ENCODE results near the gene SCARB1. TPM values are rescaled to one million over a fixed set of nuclear protein-coding genes. Genes with fewer than 3 reads are reported as not detected.

Gene SCARB1
- total and polyA plus RNA-seq, 2 of the 13 experiments (the other 11 are each of a cell fraction or from before 2014, with no cell fraction given) = 63.4 to 160 TPM

GRCh38 chr12:124764870-124765580 lies 98.6 kb downstream of the SCARB1 start (continued):
- TF ChIP-seq ZEB1 (IDR thresholded peaks at IDR 0.05; ENCODE audit: insufficient replicate concordance, low read depth) = no peak
- no peak for TF ChIP-seq ZBTB33 (CRISPR knock-in tag; IDR thresholded peaks at IDR 0.05)

GRCh38 chr12:124764451-124764850 lies 99.2 kb downstream of the SCARB1 start:
- FAIRE-seq (peak; percentile 53), DNase-seq (ENCODE audit: low spot score) (no peak)
- POLR2A ChIA-PET = no interaction called here

More at GRCh38 chr12:124764451-124764850, 99.2 kb downstream of the SCARB1 start:
- TF ChIP-seq PAXIP1 (CRISPR knock-in tag; conservative IDR thresholded peaks at IDR 0.05) (no peak), ZNF296 (CRISPR knock-in tag; conservative IDR thresholded peaks at IDR 0.05) (no peak), NR2F2 (IDR thresholded peaks at IDR 0.05; ENCODE audit: borderline replicate concordance, low read depth) (no peak), SRSF1 (optimal IDR thresholded peaks at IDR 0.05; ENCODE audit: low read depth, low read length) (no peak), STAG1 (CRISPR knock-in tag; IDR thresholded peaks at IDR 0.05) (peak; percentile 34), ZNF12 (CRISPR knock-in tag; IDR thresholded peaks at IDR 0.05) (no peak), ZNF253 (CRISPR knock-in tag; IDR thresholded peaks at IDR 0.05; ENCODE audit: borderline replicate concordance) (no peak), ETV6 (CRISPR knock-in tag; conservative IDR thresholded peaks at IDR 0.05) (no peak), ZIK1 (CRISPR knock-in tag; IDR thresholded peaks at IDR 0.05; ENCODE audit: borderline replicate concordance, low read depth) (no peak), ZNF275 (CRISPR knock-in tag; IDR thresholded peaks at IDR 0.05; ENCODE audit: borderline replicate concordance) (no peak), CTCF (CRISPR knock-in tag; IDR thresholded peaks at IDR 0.05) (peak; percentile 57), ZZZ3 (CRISPR knock-in tag; IDR thresholded peaks at IDR 0.05; ENCODE audit: borderline replicate concordance) (no peak)
- no peak overlapping the region for H3K4me2 ChIP-seq (ENCODE audit: low read depth, low read length)
- H3K79me2 ChIP-seq (ENCODE audit: insufficient read depth, low read length) = no peaks in the 10 kb centered on the region
- H3K4me3 ChIP-seq (replicated peaks in 1 of 3; ENCODE audit: insufficient read depth in 1 of 3, low read depth in 2 of 3, low read length in 3 of 3) = no peak overlapping the region
- no peak for ATAC-seq
- no TSS peak for BruUV-seq (replicated peaks)
- intact Hi-C loops (cut with micrococcal nuclease; ENCODE audit: unreplicated experiment) (no loop called here), in situ Hi-C loops (cut with HindIII; ENCODE audit: extremely low pct_ligation_motif_present, low pct_unique_long_range_greater_than_20kb) (loop anchor here (10.0 kb wide), 1 partner anchor 410 kb away; no protein-coding TSS in a partner anchor)
- H3K27me3 ChIP-seq (ENCODE audit: control insufficient read depth in 1 of 2, insufficient read depth in 2 of 2, low read length in 2 of 2) = peaks cover 0 to 15% of the 10 kb centered on the region in 2 experiments; a peak in 2 of 5 replicates
- CTCF ChIA-PET (ENCODE audit: low intra/inter-chr PET ratio, low total read pairs) = no interaction called here
- H3K4me1 ChIP-seq (ENCODE audit: insufficient read depth, low read length) = peaks cover 17% of the 10 kb centered on the region
- no peaks in the 10 kb centered on the region for H4K20me1 ChIP-seq (ENCODE audit: insufficient read depth, low read length)
- no peaks in the 10 kb centered on the region for H3K36me3 ChIP-seq (replicated peaks in 1 of 2; ENCODE audit: control insufficient read depth in 1 of 2, insufficient read depth in 2 of 2, low read length in 2 of 2)
- peaks cover 15% of the 10 kb centered on the region for H3K9me3 ChIP-seq (ENCODE audit: low read length)
- no peak overlapping the region for H3K27ac ChIP-seq (ENCODE audit: extremely low read length, insufficient read depth, low read length)
- no peak overlapping the region for H2AFZ ChIP-seq (ENCODE audit: low read length)
- WGBS (ENCODE audit: low lambda C conversion rate) = 14% methylated on average over 3 of the region's 3 CpGs
- no peak overlapping the region for H3K9ac ChIP-seq (ENCODE audit: insufficient read depth, low read depth, low read length)
